ENCODE data around the gene SRD5A1. TPM values are rescaled to one million over a fixed set of nuclear protein-coding genes. Genes with fewer than 3 reads are reported as not detected.

Gene SRD5A1
- total RNA-seq, 1 experiment from 2014 or later: 30.4 TPM

DNA sequence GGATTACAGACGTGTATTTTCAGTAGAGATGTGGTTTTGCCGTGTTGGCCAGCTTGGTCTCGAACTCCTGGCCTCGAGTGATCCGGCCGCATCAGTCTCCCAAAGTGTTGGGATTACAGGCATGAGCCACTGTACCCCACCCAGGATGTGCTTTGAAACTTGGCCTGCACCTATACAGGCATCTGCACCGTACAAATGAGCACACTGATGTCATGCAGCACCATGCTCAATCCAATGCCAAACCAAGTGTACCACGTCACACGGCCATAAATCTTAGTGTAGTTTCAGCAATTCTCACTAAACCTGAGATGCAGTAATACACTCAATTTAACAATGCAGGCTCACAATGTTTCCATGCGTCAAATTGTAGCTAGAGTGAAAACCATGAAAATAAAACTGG is 6.7 kb upstream of the SRD5A1 start:
- H3K9me3 ChIP-seq (ENCODE audit: control insufficient read depth, insufficient read depth, low read depth, low read length): no peaks in the 10 kb centered on the region
- in situ Hi-C loops (cut with HindIII; ENCODE audit: low pct_unique_long_range_greater_than_20kb, low sequenced_read_pairs): no loop called here
- ChIA-PET POLR2A (no interaction called here), CTCF (interaction anchor here (0.9 kb wide), 1 partner anchor 97 kb away, joined by 3 read pairs; no protein-coding TSS in a partner anchor)
- peaks cover 6% of the 10 kb centered on the region for H3K4me1 ChIP-seq (ENCODE audit: control insufficient read depth, insufficient read depth, low read length)
- DNase-seq (ENCODE audit: low read depth, low spot score): no peak
- TF ChIP-seq POLR2AphosphoS5 (IDR thresholded peaks at IDR 0.05; ENCODE audit: low read depth, low read length): no peak
- TF ChIP-seq TCF7L2 (IDR thresholded peaks at IDR 0.05; ENCODE audit: low read depth, low read length): no peak
- no peak for ATAC-seq
- intact Hi-C loops (cut with micrococcal nuclease; ENCODE audit: unreplicated experiment): no loop called here
- H3K36me3 ChIP-seq (ENCODE audit: control insufficient read depth, insufficient read depth, low read length): peaks cover 72% of the 10 kb centered on the region
- H3K27me3 ChIP-seq (ENCODE audit: control insufficient read depth, insufficient read depth, low read length): no peaks in the 10 kb centered on the region
- BruUV-seq (replicated peaks): no TSS peak
- no peak overlapping the region for H3K4me3 ChIP-seq (ENCODE audit: low read depth in 2 of 2, low read length in 2 of 2)
- H3K27ac ChIP-seq (ENCODE audit: low read length): no peak overlapping the region

DNA sequence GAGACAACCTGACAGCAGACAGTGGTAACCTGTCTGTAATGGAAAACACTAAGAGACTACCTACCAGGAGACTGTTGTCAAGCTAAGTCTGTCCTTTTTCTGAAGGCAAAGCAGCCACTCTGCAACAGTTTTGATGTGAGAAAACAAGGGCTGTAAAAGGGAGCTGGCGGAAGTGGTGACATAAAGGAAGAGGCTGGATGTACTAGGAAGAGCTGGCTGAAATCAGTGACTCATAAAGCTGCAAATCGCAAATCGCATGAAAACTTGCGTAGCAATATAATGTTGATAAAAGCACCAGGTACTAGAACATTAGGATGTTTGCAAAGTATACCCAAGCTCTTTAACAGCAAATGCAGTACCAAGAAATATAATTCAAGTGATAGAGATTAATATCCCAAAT is 1.8 kb upstream of the SRD5A1 start:
- H3K9me3 ChIP-seq (ENCODE audit: control insufficient read depth, insufficient read depth, low read depth, low read length): no peaks in the 10 kb centered on the region
- ChIA-PET CTCF (no interaction called here), POLR2A (no interaction called here)
- H3K27ac ChIP-seq (ENCODE audit: low read length): peak overlapping the region; percentile 98
- H3K4me1 ChIP-seq (ENCODE audit: control insufficient read depth, insufficient read depth, low read length): peaks cover 30% of the 10 kb centered on the region
- no peaks in the 10 kb centered on the region for H3K27me3 ChIP-seq (ENCODE audit: control insufficient read depth, insufficient read depth, low read length)
- TF ChIP-seq, protein P1, sequence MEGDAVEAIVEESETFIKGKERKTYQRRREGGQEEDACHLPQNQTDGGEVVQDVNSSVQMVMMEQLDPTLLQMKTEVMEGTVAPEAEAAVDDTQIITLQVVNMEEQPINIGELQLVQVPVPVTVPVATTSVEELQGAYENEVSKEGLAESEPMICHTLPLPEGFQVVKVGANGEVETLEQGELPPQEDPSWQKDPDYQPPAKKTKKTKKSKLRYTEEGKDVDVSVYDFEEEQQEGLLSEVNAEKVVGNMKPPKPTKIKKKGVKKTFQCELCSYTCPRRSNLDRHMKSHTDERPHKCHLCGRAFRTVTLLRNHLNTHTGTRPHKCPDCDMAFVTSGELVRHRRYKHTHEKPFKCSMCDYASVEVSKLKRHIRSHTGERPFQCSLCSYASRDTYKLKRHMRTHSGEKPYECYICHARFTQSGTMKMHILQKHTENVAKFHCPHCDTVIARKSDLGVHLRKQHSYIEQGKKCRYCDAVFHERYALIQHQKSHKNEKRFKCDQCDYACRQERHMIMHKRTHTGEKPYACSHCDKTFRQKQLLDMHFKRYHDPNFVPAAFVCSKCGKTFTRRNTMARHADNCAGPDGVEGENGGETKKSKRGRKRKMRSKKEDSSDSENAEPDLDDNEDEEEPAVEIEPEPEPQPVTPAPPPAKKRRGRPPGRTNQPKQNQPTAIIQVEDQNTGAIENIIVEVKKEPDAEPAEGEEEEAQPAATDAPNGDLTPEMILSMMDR (IDR thresholded peaks at IDR 0.05): no peak
- TF ChIP-seq, protein P2, sequence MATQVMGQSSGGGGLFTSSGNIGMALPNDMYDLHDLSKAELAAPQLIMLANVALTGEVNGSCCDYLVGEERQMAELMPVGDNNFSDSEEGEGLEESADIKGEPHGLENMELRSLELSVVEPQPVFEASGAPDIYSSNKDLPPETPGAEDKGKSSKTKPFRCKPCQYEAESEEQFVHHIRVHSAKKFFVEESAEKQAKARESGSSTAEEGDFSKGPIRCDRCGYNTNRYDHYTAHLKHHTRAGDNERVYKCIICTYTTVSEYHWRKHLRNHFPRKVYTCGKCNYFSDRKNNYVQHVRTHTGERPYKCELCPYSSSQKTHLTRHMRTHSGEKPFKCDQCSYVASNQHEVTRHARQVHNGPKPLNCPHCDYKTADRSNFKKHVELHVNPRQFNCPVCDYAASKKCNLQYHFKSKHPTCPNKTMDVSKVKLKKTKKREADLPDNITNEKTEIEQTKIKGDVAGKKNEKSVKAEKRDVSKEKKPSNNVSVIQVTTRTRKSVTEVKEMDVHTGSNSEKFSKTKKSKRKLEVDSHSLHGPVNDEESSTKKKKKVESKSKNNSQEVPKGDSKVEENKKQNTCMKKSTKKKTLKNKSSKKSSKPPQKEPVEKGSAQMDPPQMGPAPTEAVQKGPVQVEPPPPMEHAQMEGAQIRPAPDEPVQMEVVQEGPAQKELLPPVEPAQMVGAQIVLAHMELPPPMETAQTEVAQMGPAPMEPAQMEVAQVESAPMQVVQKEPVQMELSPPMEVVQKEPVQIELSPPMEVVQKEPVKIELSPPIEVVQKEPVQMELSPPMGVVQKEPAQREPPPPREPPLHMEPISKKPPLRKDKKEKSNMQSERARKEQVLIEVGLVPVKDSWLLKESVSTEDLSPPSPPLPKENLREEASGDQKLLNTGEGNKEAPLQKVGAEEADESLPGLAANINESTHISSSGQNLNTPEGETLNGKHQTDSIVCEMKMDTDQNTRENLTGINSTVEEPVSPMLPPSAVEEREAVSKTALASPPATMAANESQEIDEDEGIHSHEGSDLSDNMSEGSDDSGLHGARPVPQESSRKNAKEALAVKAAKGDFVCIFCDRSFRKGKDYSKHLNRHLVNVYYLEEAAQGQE (IDR thresholded peaks at IDR 0.05; ENCODE audit: insufficient read depth in 1 of 2, low read depth in 2 of 2, low read length in 1 of 2): no peak
- DNase-seq (ENCODE audit: low read depth, low spot score) (no peak), ATAC-seq (no peak)
- peak overlapping the region; percentile 96 to 100 for H3K4me3 ChIP-seq (ENCODE audit: low read depth in 2 of 2, low read length in 2 of 2)
- intact Hi-C loops (cut with micrococcal nuclease; ENCODE audit: unreplicated experiment) (loop anchor here (10.0 kb wide), 2 partner anchors 83 to 113 kb away; partner anchors contain the start of gene TENT4A), in situ Hi-C loops (cut with HindIII; ENCODE audit: low pct_unique_long_range_greater_than_20kb, low sequenced_read_pairs) (no loop called here)
- BruUV-seq (replicated peaks): no TSS peak
- H3K36me3 ChIP-seq (ENCODE audit: control insufficient read depth, insufficient read depth, low read length): peaks cover 45% of the 10 kb centered on the region

DNA sequence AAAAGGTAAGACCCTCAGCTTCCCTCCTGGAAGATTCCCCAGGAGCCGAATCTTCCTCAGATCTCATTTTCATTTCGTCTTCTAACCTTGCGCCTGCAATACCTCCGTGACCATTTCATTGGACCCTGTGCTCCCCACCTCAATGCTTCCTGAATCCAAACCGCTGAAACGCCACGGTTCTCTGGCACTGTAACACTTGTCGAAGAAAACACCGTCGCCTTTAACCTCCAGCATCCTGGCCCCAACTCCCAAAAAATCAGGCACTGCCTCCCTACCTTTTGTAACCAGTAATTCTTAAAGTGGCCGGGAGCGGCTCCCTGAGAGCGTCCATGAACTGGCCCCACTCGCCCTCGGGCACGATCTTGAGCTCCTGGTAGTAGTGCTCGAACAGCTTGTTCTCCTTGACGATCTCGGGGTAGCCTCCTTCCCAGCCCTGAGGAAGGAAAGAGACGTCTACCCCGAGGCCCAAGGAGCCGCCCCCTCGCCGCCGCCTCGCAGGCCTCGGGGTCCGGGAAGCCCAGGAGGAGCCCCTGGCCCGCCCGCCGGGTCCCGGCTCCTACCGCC is 834 bp upstream of the SRD5A1 start:
- TSS peak; percentile 61 for BruUV-seq (replicated peaks)
- DNase-seq (ENCODE audit: low read depth, low spot score) (no peak), ATAC-seq (peak; percentile 28)
- Histone ChIP-seq H3K4me3 (ENCODE audit: low read depth in 2 of 2, low read length in 2 of 2) (peak overlapping the region; percentile 96 to 100), H3K9me3 (ENCODE audit: control insufficient read depth, insufficient read depth, low read depth, low read length) (no peaks in the 10 kb centered on the region), H3K27ac (ENCODE audit: low read length) (peak overlapping the region; percentile 98), H3K27me3 (ENCODE audit: control insufficient read depth, insufficient read depth, low read length) (no peaks in the 10 kb centered on the region), H3K36me3 (ENCODE audit: control insufficient read depth, insufficient read depth, low read length) (peaks cover 36% of the 10 kb centered on the region), H3K4me1 (ENCODE audit: control insufficient read depth, insufficient read depth, low read length) (peaks cover 34% of the 10 kb centered on the region)
- intact Hi-C loops (cut with micrococcal nuclease; ENCODE audit: unreplicated experiment) (loop anchor here (10.0 kb wide), 2 partner anchors 82 to 112 kb away; partner anchors contain the start of gene TENT4A), in situ Hi-C loops (cut with HindIII; ENCODE audit: low pct_unique_long_range_greater_than_20kb, low sequenced_read_pairs) (no loop called here)
- ChIA-PET CTCF (interaction anchor here (0.9 kb wide), 1 partner anchor 113 kb away, joined by 3 read pairs; no protein-coding TSS in a partner anchor), POLR2A (interaction anchor here (0.7 to 1.0 kb wide), 2 partner anchors 37 to 44 kb away, joined by 6 to 9 read pairs; no protein-coding TSS in a partner anchor)
- TF ChIP-seq, protein P1 (IDR thresholded peaks at IDR 0.05): no peak
- TF ChIP-seq TCF7L2 (IDR thresholded peaks at IDR 0.05; ENCODE audit: low read depth, low read length) (no peak), SIN3A (IDR thresholded peaks at IDR 0.05; ENCODE audit: borderline replicate concordance, insufficient read depth, low read depth, low read length) (no peak), POLR2AphosphoS5 (IDR thresholded peaks at IDR 0.05; ENCODE audit: low read depth, low read length) (no peak)
- TF ChIP-seq, protein P2 (IDR thresholded peaks at IDR 0.05; ENCODE audit: insufficient read depth in 1 of 2, low read depth in 2 of 2, low read length in 1 of 2): no peak

Measured in Panc1 (cell line).